Loucy (cell line): ENCODE results near the gene FGFR2.

Experiments used
- H2AFZ ChIP-seq: fragments of 200-600 bp; sonication (generic); 2 replicates; pipeline ENCODE4 v1.6.0; 2016; ENCODE audit warnings: antibody characterized with exemption, mild to moderate bottlenecking, low read length, moderate library complexity
- H3F3A ChIP-seq: fragments of 200-600 bp; 2 replicates; pipeline ENCODE4 v1.6.0; 2016; ENCODE audit warnings: antibody characterized with exemption, low read depth, mild to moderate bottlenecking
- H3K27me3 ChIP-seq: fragments of 200-600 bp; sonication (generic); 2 replicates; pipeline ENCODE4 v1.6.1; 2014; ENCODE audit warnings: low read length, mild to moderate bottlenecking; ENCODE audit not compliant: insufficient read depth, poor library complexity, severe bottlenecking
- H3K36me3 ChIP-seq: fragments of 200-600 bp; sonication (generic); 2 replicates; pipeline ENCODE4 v1.6.1; 2016; ENCODE audit warnings: low read length; ENCODE audit not compliant: insufficient read depth
- H3K4me1 ChIP-seq: fragments of 200-600 bp; sonication (generic); 2 replicates; pipeline ENCODE4 v1.5.1; 2014; ENCODE audit warnings: low read length, mild to moderate bottlenecking; ENCODE audit not compliant: insufficient read depth, poor library complexity, severe bottlenecking
- H3K4me2 ChIP-seq: fragments of 200-600 bp; sonication (generic); 2 replicates; pipeline ENCODE4 v1.6.0; 2014; ENCODE audit warnings: antibody characterized with exemption, low read length, low read depth, mild to moderate bottlenecking; ENCODE audit not compliant: poor library complexity, severe bottlenecking
- H3K4me3 ChIP-seq: fragments of 200-600 bp; sonication (generic); 2 replicates; pipeline ENCODE4 v1.5.1; 2014; ENCODE audit warnings: low read length, mild to moderate bottlenecking, mixed read lengths; ENCODE audit not compliant: poor library complexity, severe bottlenecking
- H3K79me2 ChIP-seq: fragments of 200-600 bp; sonication (generic); 2 replicates; pipeline ENCODE4 v1.6.1; 2014; ENCODE audit warnings: low read length; ENCODE audit not compliant: insufficient read depth
- H3K9ac ChIP-seq: fragments of 200-600 bp; sonication (generic); 2 replicates; pipeline ENCODE4 v1.6.0; 2014; ENCODE audit warnings: mild to moderate bottlenecking, low read depth, low read length, moderate library complexity; ENCODE audit not compliant: poor library complexity, severe bottlenecking
- H3K9me2 ChIP-seq: fragments of 200-600 bp; sonication (generic); replicated peaks from 2 replicates; pipeline ENCODE4 v1.6.1; 2016; ENCODE audit warnings: low read depth, low read length, mixed read lengths
- H3K9me3 ChIP-seq: fragments of 200-600 bp; sonication (generic); 2 replicates; pipeline ENCODE4 v1.6.1; 2014; ENCODE audit warnings: mild to moderate bottlenecking, antibody characterized with exemption, low read length, low read depth; ENCODE audit not compliant: insufficient read depth
- H4K20me1 ChIP-seq: fragments of 200-600 bp; sonication (generic); 2 replicates; pipeline ENCODE4 v1.6.0; 2014; ENCODE audit warnings: antibody characterized with exemption, low read length, mild to moderate bottlenecking; ENCODE audit not compliant: insufficient read depth, poor library complexity, severe bottlenecking
- CTCF ChIP-seq: fragments of 200-600 bp; sonication (generic); conservative IDR thresholded peaks from 2 replicates; pipeline ENCODE4 v1.5.1; 2014; ENCODE audit warnings: mild to moderate bottlenecking, antibody characterized with exemption, low read length
- EZH2phosphoT487 ChIP-seq: fragments of 200-600 bp; IDR thresholded peaks from 2 replicates; pipeline ENCODE4 v1.6.1; 2018; ENCODE audit warnings: antibody characterized with exemption, mild to moderate bottlenecking, moderate library complexity, borderline replicate concordance

Gene FGFR2

GRCh38 chr10:121576139-121576538, 22.1 kb downstream of the FGFR2 start:
- H3K4me2 ChIP-seq: no peak overlapping the region
- H3K9ac ChIP-seq: no peak overlapping the region
- H3K4me1 ChIP-seq: no peaks in the 10 kb centered on the region
- H3K4me3 ChIP-seq: no peak overlapping the region
- no peaks in the 10 kb centered on the region for H3K36me3 ChIP-seq
- no peaks in the 10 kb centered on the region for H3K27me3 ChIP-seq
- H3F3A ChIP-seq: no peaks in the 10 kb centered on the region
- no peaks in the 10 kb centered on the region for H3K79me2 ChIP-seq
- TF ChIP-seq CTCF (no peak), EZH2phosphoT487 (no peak)
- no peaks in the 10 kb centered on the region for H4K20me1 ChIP-seq
- peaks cover 14% of the 10 kb centered on the region; the same call in 1 of the 2 replicates for H3K9me3 ChIP-seq
- H3K9me2 ChIP-seq: no peaks in the 10 kb centered on the region
- no peak overlapping the region for H2AFZ ChIP-seq

DNA sequence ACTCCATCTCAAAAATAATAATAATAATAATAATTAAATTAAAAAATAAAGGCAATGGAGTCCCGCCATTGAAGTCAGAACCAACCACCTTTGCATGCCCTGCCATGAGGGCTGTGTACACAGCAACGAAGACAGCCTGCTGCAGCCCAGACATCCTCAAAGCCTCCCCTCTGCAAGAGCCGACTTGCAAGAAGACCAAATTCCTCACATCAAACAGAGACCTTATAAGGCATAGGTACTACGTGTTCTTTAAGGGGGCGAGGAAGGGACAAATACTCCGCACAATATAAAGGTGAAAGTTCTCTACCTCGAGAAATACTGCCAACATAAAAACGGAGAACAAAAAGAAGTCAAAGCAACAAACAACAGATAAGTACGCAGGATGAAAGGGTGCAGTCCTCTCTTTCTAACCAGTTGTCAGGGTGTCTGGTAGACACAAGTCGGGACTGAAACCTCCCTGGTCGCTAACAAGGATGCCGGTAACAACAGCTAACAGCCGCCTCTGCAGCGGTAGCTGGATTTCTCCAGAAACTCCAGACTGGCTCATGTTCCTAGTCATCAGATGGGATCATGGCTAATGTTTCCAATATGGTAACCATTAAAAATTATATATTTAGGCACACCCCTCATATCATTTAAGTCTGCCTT, 23.6 kb downstream of the FGFR2 start:
- Histone ChIP-seq H3K4me3 (no peak overlapping the region), H3K4me1 (no peaks in the 10 kb centered on the region), H4K20me1 (no peaks in the 10 kb centered on the region), H3K9me3 (peaks cover 10% of the 10 kb centered on the region; the same call in 1 of the 2 replicates), H2AFZ (no peak overlapping the region), H3K36me3 (no peaks in the 10 kb centered on the region), H3K9ac (no peak overlapping the region), H3K27me3 (no peaks in the 10 kb centered on the region), H3F3A (no peaks in the 10 kb centered on the region), H3K9me2 (no peaks in the 10 kb centered on the region), H3K79me2 (no peaks in the 10 kb centered on the region), H3K4me2 (no peak overlapping the region)
- TF ChIP-seq CTCF: no peak

- Histone ChIP-seq H3K4me3 (no peak overlapping the region), H2AFZ (no peak overlapping the region), H3K9ac (no peak overlapping the region), H3K4me2 (no peak overlapping the region), H3F3A (no peaks in the 10 kb centered on the region), H3K27me3 (no peaks in the 10 kb centered on the region), H3K9me2 (no peaks in the 10 kb centered on the region), H3K36me3 (no peaks in the 10 kb centered on the region), H3K4me1 (no peaks in the 10 kb centered on the region), H3K9me3 (peaks cover 9% of the 10 kb centered on the region; the same call in 1 of the 2 replicates), H3K79me2 (no peaks in the 10 kb centered on the region), H4K20me1 (no peaks in the 10 kb centered on the region)
- TF ChIP-seq EZH2phosphoT487 (no peak), CTCF (no peak)
These were observed 24.7 kb downstream of the FGFR2 start for GRCh38 chr10:121573538-121573941.
